ENCODE measurements around the gene MLLT3. TPM values are rescaled to one million over a fixed set of nuclear protein-coding genes. Genes with fewer than 3 reads are reported as not detected.
A peak's percentile ranks its signal among the peaks of the same experiment; 100 is the strongest.

MLLT3 gene
- total and polyA plus RNA-seq, 8 donors = 6.5 to 48.7 (median 24.4) TPM

- Histone ChIP-seq H3K27me3 (no peaks in the 10 kb centered on the region), H3K4me3 (no peak overlapping the region), H3K9me3 (no peaks in the 10 kb centered on the region), H3K4me1 (peaks cover 0 to 60% (median 19%) of the 10 kb centered on the region in 4 donors), H3K36me3 (no peaks in the 10 kb centered on the region), H3K27ac (no peak overlapping the region)
- intact Hi-C loops (cut with DNase I; ENCODE audit: low total_unique reads) = no loop called here
- TF ChIP-seq POLR2AphosphoS5 (IDR thresholded peaks at IDR 0.05) (no peak), CTCF (IDR thresholded peaks at IDR 0.05) (no peak), EP300 (IDR thresholded peaks at IDR 0.05) (no peak), POLR2A (IDR thresholded peaks at IDR 0.05) (no peak)
- DNase-seq = peak in 1 of 2 donors; percentile 48
- WGBS, 5 donors = 16 to 47% (median 40%) methylated on average over 2 of the region's 2 CpGs
These were observed 145.3 kb downstream of the MLLT3 start for GRCh38 chr9:20476912-20477521.

- WGBS, 5 donors = 92 to 96% (median 95%) methylated on average over 5 of the region's 5 CpGs
- no peaks in the 10 kb centered on the region for H3K27me3 ChIP-seq
- no peak overlapping the region for H3K4me3 ChIP-seq
- intact Hi-C loops (cut with DNase I; ENCODE audit: low total_unique reads) = no loop called here
- H3K27ac ChIP-seq = no peak overlapping the region
- DNase-seq = no peak
- TF ChIP-seq CTCF (IDR thresholded peaks at IDR 0.05) (no peak), POLR2AphosphoS5 (IDR thresholded peaks at IDR 0.05) (no peak), EP300 (IDR thresholded peaks at IDR 0.05) (no peak), POLR2A (IDR thresholded peaks at IDR 0.05) (no peak)
- peaks cover 0 to 49% (median 19%) of the 10 kb centered on the region in 4 donors for H3K4me1 ChIP-seq
- H3K9me3 ChIP-seq = no peaks in the 10 kb centered on the region
- no peaks in the 10 kb centered on the region for H3K36me3 ChIP-seq
These were observed 147.8 kb downstream of the MLLT3 start for GRCh38 chr9:20474496-20474895.

GRCh38 chr9:20473515-20474013 is 148.7 kb downstream of the MLLT3 start:
- no peak for TF ChIP-seq POLR2AphosphoS5 (IDR thresholded peaks at IDR 0.05)
- TF ChIP-seq POLR2A (IDR thresholded peaks at IDR 0.05) = no peak
- no peak for TF ChIP-seq EP300 (IDR thresholded peaks at IDR 0.05)
- TF ChIP-seq CTCF (IDR thresholded peaks at IDR 0.05) = no peak
- peaks cover 0 to 49% (median 21%) of the 10 kb centered on the region in 4 donors for H3K4me1 ChIP-seq
- intact Hi-C loops (cut with DNase I; ENCODE audit: low total_unique reads) = no loop called here

GRCh38 chr9:20472342-20473045 is 149.8 kb downstream of the MLLT3 start:
- TF ChIP-seq POLR2AphosphoS5 (IDR thresholded peaks at IDR 0.05) = no peak
- TF ChIP-seq CTCF (IDR thresholded peaks at IDR 0.05) = no peak
- WGBS, 5 donors = 97 to 99% (median 97%) methylated on average over 2 of the region's 2 CpGs
- intact Hi-C loops (cut with DNase I; ENCODE audit: low total_unique reads) = no loop called here
- no peak for DNase-seq
- peaks cover 0 to 43% (median 18%) of the 10 kb centered on the region in 4 donors for H3K4me1 ChIP-seq
- no peak overlapping the region for H3K4me3 ChIP-seq
- H3K27me3 ChIP-seq = no peaks in the 10 kb centered on the region
- H3K9me3 ChIP-seq = no peaks in the 10 kb centered on the region
- no peaks in the 10 kb centered on the region for H3K36me3 ChIP-seq
- no peak overlapping the region for H3K27ac ChIP-seq

More at GRCh38 chr9:20473515-20474013, 148.7 kb downstream of the MLLT3 start:
- Histone ChIP-seq H3K27me3 (no peaks in the 10 kb centered on the region), H3K9me3 (no peaks in the 10 kb centered on the region), H3K27ac (no peak overlapping the region), H3K4me3 (no peak overlapping the region), H3K36me3 (no peaks in the 10 kb centered on the region)
- DNase-seq = no peak
